DMS79 treated with DMSO at 0.1 percent for 48 hours (cell line): Measurements from ENCODE around the gene ZSWIM5.
"Not testable (repeated sequence)": the region's sequence is repeated elsewhere in the genome, so short reads cannot be mapped to it uniquely, and the experiment has no call there.

Source experiments
- DNase-seq: peaks from one replicate; lab custom pipeline; 2025; lab: John Stamatoyannopoulos, UW

ZSWIM5 gene

DNA sequence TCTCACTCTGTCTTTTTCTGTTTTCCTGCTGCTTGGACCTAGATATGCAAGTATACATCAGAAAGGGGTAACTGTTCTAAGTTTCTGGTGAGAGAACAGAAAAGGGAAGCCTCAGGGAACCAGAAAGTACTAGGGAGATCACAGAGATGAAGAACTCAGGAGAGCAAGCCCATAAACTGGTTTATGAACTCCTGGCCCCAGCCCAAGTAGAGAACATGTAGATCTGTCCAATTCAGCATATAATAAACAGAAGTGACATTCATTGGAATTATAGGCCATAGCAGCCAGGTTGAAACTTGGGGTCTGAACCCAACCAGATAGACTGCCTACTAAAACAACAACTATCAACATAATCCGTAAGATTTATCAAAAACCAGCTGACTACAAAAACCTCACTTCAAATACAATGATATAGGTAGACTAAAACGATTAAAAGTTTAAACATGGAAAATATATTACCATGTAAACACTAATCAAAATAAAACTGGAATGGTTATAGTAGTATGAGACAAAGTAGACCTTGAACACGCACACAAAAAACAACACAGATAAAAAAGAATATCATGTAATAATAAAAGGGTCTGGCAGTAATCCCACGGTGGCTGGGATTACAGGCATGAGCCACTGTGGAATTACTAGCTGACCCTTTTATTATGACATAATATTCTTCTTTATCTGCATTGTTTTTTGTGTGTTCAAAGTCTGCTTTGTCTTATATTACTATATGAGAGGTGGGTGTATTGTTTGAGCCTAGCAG is 65.0 kb downstream of the ZSWIM5 start:
- DNase-seq, result no peak

DNA sequence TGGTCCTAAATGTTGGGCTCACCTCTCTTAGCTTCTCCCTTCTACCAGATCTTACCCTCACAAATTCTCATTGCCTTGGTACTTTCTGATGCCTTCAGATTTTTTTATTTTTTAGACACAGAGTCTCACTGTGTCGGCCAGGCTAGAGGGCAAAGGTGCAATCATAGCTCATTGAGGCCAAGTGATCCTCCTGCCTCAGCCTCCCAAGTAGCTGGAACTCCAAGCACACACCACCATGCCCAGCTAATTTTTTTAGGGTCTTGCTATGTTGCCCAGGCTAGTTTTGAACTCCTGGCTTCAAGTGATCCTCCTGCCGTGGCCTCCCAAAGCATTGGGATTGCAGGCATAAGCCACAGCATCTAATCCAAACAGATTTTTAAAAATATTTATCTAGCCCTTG is 69.4 kb downstream of the ZSWIM5 start:
- no peak for DNase-seq

- no peak for DNase-seq
Observed at GRCh38 chr1:45135316-45135715, 71.1 kb downstream of the ZSWIM5 start.

GRCh38 chr1:45134461-45134873 is 71.9 kb downstream of the ZSWIM5 start:
- no peak for DNase-seq

- not testable (repeated sequence) for DNase-seq
Observed at GRCh38 chr1:45132719-45133118, 73.7 kb downstream of the ZSWIM5 start.

GRCh38 chr1:45123358-45123757 is 83.0 kb downstream of the ZSWIM5 start:
- DNase-seq, result no peak

DNA sequence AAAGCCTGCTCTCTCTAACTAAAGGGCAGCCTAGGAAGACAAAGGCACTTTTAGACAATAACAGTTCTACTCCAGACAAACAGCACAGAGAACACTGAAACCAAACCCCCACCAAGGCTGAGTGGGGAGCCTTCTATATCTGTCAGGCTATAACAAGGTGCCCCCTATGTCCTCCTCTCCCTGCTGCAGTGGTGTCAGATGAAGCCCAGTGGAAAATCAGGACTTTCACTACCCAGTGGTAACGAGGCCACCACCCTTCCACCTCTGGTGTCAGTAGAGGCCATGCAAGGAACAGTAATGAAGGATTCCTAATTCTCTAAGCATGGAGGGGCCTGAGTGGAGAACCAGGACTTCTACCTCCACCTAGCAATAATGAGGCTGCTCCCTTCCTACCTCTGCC is 83.7 kb downstream of the ZSWIM5 start:
- no peak for DNase-seq

GRCh38 chr1:45117766-45118165 is 88.6 kb downstream of the ZSWIM5 start:
- DNase-seq, result no peak

DNA sequence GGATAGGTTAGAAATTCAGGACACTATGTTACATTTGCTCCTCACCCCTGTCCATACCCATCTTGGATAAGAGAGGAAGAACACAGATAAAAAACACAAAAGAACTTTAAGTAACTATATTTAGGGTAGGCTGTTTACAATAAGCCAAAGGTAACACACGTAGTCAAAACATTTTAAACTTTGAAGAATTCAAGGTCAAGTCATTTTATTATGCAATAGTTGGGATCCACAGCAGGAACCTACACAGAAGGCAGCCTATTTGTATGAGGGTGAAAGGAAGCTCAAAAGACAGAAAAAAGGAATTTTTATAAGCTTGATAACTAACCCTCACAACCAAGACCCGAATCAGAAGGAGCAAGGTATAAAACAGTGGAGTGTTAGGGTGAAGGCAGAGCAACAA is 89.6 kb downstream of the ZSWIM5 start:
- no peak for DNase-seq

GRCh38 chr1:45116340-45116739 is 90.1 kb downstream of the ZSWIM5 start:
- peak; percentile 92 for DNase-seq

- not testable (repeated sequence) for DNase-seq
Observed at GRCh38 chr1:45115198-45115597, 91.2 kb downstream of the ZSWIM5 start.

GRCh38 chr1:45112661-45113060 is 93.7 kb downstream of the ZSWIM5 start:
- DNase-seq, result no peak

DNA sequence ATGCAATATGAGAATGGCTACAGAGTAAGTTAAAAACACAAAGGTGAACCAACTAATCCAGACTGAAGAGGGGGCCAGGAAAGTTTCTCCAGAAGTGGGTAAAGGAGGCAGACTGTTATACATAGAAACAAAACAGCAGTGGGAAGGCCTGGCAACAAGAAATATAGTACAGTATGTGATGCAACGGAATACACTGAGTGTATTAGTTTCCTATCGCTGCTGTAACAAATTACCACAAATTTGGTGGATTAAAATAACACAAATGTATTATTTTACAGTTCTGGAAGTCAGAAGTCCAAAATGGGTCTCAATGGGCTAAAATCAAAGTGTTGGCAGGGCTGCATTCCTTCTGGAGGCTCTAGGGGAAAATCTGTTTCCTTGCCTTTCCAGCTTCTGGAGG is 95.2 kb downstream of the ZSWIM5 start:
- DNase-seq, result no peak

- no peak for DNase-seq
Observed at GRCh38 chr1:45107782-45108181, 98.6 kb downstream of the ZSWIM5 start.

- DNase-seq, result not testable (repeated sequence)
Observed at GRCh38 chr1:45106864-45107263, 99.5 kb downstream of the ZSWIM5 start.

GRCh38 chr1:45106156-45106545 is 100.3 kb downstream of the ZSWIM5 start:
- not testable (repeated sequence) for DNase-seq

- DNase-seq, result not testable (repeated sequence)
Observed at GRCh38 chr1:45105486-45106155, 100.8 kb downstream of the ZSWIM5 start.

DNA sequence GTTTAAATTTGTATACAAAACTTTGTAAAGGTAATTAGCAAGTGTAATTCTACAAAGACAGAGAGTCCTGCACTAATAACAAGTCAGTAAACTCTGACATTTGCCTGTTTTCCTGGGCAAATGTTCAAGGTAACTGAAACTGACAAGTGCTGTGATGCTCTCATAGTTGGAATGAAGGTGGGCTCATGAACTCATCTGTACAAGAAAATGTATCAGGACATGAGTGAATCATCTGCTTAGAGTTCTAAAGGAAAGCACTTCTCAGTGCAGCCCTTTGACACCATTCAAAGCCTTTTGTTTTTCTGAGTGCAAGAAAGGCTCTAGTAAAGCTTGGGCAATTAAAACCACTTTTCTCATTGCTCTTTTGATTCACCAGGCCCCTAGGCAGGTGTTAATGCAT is 102.9 kb downstream of the ZSWIM5 start:
- DNase-seq, result no peak

DNA sequence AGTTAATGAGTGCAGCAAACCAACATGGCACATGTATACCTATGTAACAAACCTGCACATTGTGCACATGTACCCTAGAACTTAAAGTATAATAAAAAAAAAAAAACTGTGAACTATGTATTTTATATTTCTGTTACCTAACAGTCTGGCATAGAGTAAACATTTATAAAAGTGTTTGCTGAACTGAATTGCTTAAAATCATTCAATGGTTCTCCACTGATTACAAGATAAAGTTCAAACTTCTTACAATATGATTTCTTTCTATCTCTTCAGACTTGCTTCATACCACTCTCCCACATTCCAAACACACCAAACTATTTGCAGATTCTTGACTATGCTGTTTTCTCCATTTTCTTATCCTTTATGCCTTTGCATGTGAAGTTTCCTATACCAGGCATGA is 104.5 kb downstream of the ZSWIM5 start:
- DNase-seq, result no peak

DNA sequence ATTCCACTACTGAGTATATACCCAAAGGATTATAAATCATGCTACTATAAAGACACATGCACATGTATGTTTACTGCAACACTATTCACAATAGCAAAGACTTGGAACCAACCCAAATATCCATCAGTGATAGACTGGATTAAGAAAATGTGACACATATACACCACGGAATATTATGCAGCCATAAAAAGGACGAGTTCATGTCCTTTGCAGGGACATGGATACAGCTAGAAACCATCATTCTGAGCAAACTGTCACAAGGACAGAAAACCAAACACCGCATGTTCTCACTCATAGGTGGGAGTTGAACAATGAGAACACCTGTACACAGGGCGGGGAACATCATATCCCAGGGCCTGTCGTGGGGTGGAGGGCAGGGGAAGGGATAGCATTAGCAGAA is 104.9 kb downstream of the ZSWIM5 start:
- DNase-seq, result not testable (repeated sequence)

- DNase-seq, result no peak
Observed at GRCh38 chr1:45097944-45098343, 108.5 kb downstream of the ZSWIM5 start.

- DNase-seq, result no peak
Observed at GRCh38 chr1:45097079-45097478, 109.3 kb downstream of the ZSWIM5 start.

DNA sequence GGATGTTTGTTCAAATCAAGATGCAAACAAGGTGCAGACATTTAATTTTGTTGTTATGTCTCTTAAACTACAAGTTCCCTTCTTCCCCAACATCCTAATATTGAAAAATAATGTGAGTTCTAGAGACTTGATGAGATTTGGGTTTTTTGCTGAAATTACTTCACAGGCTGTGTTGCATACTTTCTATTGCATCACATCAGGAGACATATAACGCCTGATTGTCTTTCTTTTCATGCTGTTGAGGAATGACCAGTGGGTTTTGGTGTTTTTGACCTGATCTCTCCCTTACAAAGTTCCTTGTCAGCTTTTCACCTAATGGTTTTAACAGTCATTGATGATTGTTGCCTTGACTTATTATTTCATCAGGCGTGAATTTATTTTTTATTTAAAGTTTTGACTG is 111.0 kb downstream of the ZSWIM5 start:
- no peak for DNase-seq

DNA sequence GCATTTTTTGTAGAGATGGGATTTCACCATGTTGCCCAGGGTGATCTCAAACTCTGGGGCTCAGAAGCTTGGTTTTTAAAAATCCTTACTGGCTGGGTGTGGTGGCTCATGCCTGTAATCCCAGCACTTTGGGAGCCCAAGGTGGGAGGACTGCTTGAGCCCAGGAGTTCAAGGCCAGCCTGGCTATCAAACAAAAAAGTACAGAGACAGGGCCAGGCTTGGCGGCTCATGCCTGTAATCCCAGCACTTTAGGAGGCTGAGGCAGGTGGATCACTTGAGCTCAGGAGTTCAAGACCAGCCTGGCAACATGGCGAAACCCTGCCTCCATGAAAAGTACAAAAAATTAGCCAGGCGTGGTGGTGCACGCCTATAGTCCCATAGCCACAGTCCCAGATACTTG is 112.0 kb downstream of the ZSWIM5 start:
- not testable (repeated sequence) for DNase-seq
